Adrenal gland (tissue), 12 donors: ENCODE results near the gene MS4A12. TPM values are rescaled to one million over a fixed set of nuclear protein-coding genes. Genes with fewer than 3 reads are reported as not detected.

Source experiments
- DNase-seq, 7 donors: peaks; one replicate each; pipeline ENCODE4 v3.0.0-alpha.2; 2019 to 2020
- H3K27ac ChIP-seq, 5 donors: fragments of 200-600 bp; sonication (generic) in 4 of 5; 1 replicate in 3 of 5; 2 replicates in 2 of 5; pipeline versions ENCODE4 v1.5.1 to v1.8.0; 2016 to 2020; ENCODE audit warnings: mild to moderate bottlenecking in 1 of 5
- H3K27me3 ChIP-seq: fragments of 200-600 bp; 2 replicates; pipeline ENCODE4 v1.8.0; 2021
- H3K36me3 ChIP-seq, 2 donors: fragments of 200-600 bp; replicated peaks in 1 of 2; 1 replicate in 1 of 2; 2 replicates in 1 of 2; pipeline versions ENCODE4 v1.5.1 to v1.8.0; 2018 to 2022
- H3K4me1 ChIP-seq, 2 donors: fragments of 200-600 bp; replicated peaks in 1 of 2; 1 replicate in 1 of 2; 2 replicates in 1 of 2; pipeline versions ENCODE4 v1.5.1 to v1.8.0; 2018 to 2021
- H3K4me3 ChIP-seq, 4 donors: fragments of 200-600 bp; sonication (generic) in 3 of 4; one replicate each; pipeline ENCODE4 v1.5.1; 2016 to 2018
- H3K9me3 ChIP-seq, 3 donors: fragments of 200-600 bp; sonication (generic) in 1 of 3; replicated peaks in 1 of 3; 1 replicate in 2 of 3; 2 replicates in 1 of 3; pipeline versions ENCODE4 v1.5.1 to v1.8.0; 2016 to 2021
- CTCF ChIP-seq, 6 experiments: fragments of 450-650 bp in 4 of 6; fragments of 200-600 bp in 2 of 6; sonication (generic) in 1 of 6; IDR thresholded peaks; 1 replicate in 5 of 6; 2 replicates in 1 of 6; pipeline versions ENCODE4 v1.5.1 to v1.8.0; 2016 to 2021; ENCODE audit warnings: antibody characterized with exemption in 6 of 6, mild to moderate bottlenecking in 2 of 6, moderate library complexity in 1 of 6
- POLR2A ChIP-seq, 2 donors: fragments of 450-650 bp; IDR thresholded peaks; one replicate each; pipeline ENCODE4 v1.6.1; 2017; ENCODE audit warnings: antibody characterized with exemption in 2 of 2, mild to moderate bottlenecking in 2 of 2, moderate library complexity in 1 of 2
- WGBS, 4 donors: extraction: QIAGEN DNeasy Blood & Tissue Kit in 2 of 4; methylation state at CpG; one replicate each; pipeline versions ENCODE4 v1.1.5 to v1.1.7; 2013 to 2017; 5-methylcytosine and 5-hydroxymethylcytosine counted together
- intact Hi-C, 2 donors: fragments of 100-400 bp; cut with DNase I; formaldehyde crosslinking; loops; one replicate each; pipeline versions ENCODE4 v1.14.1 to v1.15.0; 2022 to 2023
- polyA plus RNA-seq, 3 donors: library from polyadenylated mRNA; stranded (reverse); fragments of 200-250 nt in 2 of 3; fragments of 350-450 nt in 1 of 3; fragmentation: Illumina TruSeq in 1 of 3; extraction: RNeasy Lipid Tissue Mini Kit (QIAGEN cat#74804) in 1 of 3; gene quantifications; one replicate each; pipeline ENCODE4 v1.2.3, GENCODE V29; 2013 to 2014
- total RNA-seq, 9 donors: library from RNA; depleted of rRNA in 4 of 9; stranded (reverse); fragments of >200 nt in 4 of 9; fragments of 120-200 nt in 1 of 9; fragmentation: NEBNext Ultra II Directional in 1 of 9; extraction: Animal tissue kit (Norgen Biotek cat#: 25700) in 1 of 9; gene quantifications; one replicate each; pipeline versions ENCODE4 v1.1.0 to v1.2.4, GENCODE V29; 2013 to 2023
- donor health status: healthy with polysubstance abuse.
- donor health status: Bipolar disorder and iron deficiency.
- donor health status: DM: yes; HTN: yes; CAD: no.
- donor health status: DM: no; HTN: no; CAD: no.
- donor health status: DM: no; HTN: no; CAD: no.
- donor health status: DM: yes; HTN: yes; CAD: no.

MS4A12 gene
- total and polyA plus RNA-seq, 12 donors, result not detected

DNA sequence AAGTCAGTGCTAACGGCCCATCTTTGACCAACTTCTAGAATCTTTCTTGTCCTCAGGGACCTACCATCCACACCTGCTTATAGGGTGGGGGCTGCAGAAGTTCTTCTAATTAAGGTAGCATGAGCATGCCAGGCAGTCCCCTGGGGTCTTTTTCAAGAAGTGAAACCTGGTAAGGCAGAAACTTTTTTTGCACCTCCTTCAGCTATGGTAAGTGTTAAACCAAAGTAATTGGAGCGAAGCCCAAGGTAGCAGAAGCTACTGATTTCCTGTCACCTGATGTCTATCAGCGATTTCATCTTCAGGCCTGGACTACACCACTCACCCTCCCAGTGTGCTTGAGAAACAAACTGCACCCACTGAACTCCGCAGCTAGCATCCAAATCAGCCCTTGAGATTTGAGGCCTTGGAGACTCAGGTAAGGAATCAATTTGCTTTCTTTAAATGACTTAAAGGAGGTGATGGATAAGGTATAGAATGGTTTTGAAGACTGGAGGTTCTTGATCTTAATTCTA is 37.0 kb upstream of the MS4A12 start, which contains the start of gene MS4A1:
MS4A1 (plus strand) TSS at position 317 of the 512 bp plus-strand sequence. CDS start 6,528 bp downstream, outside the sequence.
- 59 to 69% (median 65%) methylated on average over 3 to 4 of the region's 4 CpGs for WGBS, 4 donors
- Histone ChIP-seq H3K4me1 (no peaks in the 10 kb centered on the region), H3K27ac (no peak within 1 kb of the TSS), H3K36me3 (no peaks in the 10 kb centered on the region), H3K9me3 (no peaks in the 10 kb centered on the region), H3K27me3 (no peaks in the 10 kb centered on the region), H3K4me3 (no peak within 1 kb of the TSS)
- TF ChIP-seq POLR2A (IDR thresholded peaks at IDR 0.05), result no peak
- no peak for TF ChIP-seq CTCF (IDR thresholded peaks at IDR 0.05)
- DNase-seq, result no peak
- intact Hi-C loops, result no loop called here

- Histone ChIP-seq H3K4me1 (no peaks in the 10 kb centered on the region), H3K27me3 (no peaks in the 10 kb centered on the region), H3K4me3 (no peak overlapping the region), H3K9me3 (no peaks in the 10 kb centered on the region), H3K36me3 (no peaks in the 10 kb centered on the region), H3K27ac (no peak overlapping the region)
- WGBS, 4 donors, result 54 to 62% (median 57%) methylated on average over 3 of the region's 3 CpGs
- intact Hi-C loops, result no loop called here
- no peak for DNase-seq
- TF ChIP-seq CTCF (IDR thresholded peaks at IDR 0.05) (no peak), POLR2A (IDR thresholded peaks at IDR 0.05) (no peak)
Observed at GRCh38 chr11:60457576-60457975, 35.0 kb upstream of the MS4A12 start.

- Histone ChIP-seq H3K4me1 (no peaks in the 10 kb centered on the region), H3K4me3 (no peak overlapping the region), H3K27me3 (no peaks in the 10 kb centered on the region), H3K9me3 (no peaks in the 10 kb centered on the region), H3K27ac (no peak overlapping the region), H3K36me3 (no peaks in the 10 kb centered on the region)
- intact Hi-C loops, result no loop called here
- 70 to 89% (median 80%) methylated on average over 1 of the region's 1 CpG for WGBS, 4 donors
- no peak for TF ChIP-seq POLR2A (IDR thresholded peaks at IDR 0.05)
- TF ChIP-seq CTCF (IDR thresholded peaks at IDR 0.05), result no peak
- DNase-seq, result no peak
Observed at GRCh38 chr11:60459345-60459744, 33.2 kb upstream of the MS4A12 start.

DNA sequence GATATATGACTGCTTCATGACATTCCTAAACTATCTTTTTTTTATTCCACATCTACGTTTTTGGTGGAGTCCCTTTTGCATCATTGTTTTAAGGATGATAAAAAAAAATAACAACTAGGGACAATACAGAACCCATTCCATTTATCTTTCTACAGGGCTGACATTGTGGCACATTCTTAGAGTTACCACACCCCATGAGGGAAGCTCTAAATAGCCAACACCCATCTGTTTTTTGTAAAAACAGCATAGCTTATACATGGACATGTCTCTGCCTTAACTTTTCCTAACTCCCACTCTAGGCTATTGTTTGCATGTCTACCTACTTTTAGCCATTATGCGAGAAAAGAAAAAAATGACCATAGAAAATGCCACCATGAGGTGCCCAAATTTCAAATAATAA is 23.7 kb upstream of the MS4A12 start:
- DNase-seq, result no peak
- intact Hi-C loops, result no loop called here
- Histone ChIP-seq H3K4me3 (no peak overlapping the region), H3K9me3 (no peaks in the 10 kb centered on the region), H3K4me1 (no peaks in the 10 kb centered on the region), H3K27ac (peak overlapping the region in 2 of 5 donors; percentile 17 to 28), H3K36me3 (no peaks in the 10 kb centered on the region), H3K27me3 (no peaks in the 10 kb centered on the region)
- TF ChIP-seq POLR2A (IDR thresholded peaks at IDR 0.05) (no peak), CTCF (IDR thresholded peaks at IDR 0.05) (no peak)
- WGBS, 4 donors, result 52 to 64% (median 60%) methylated on average over 2 of the region's 2 CpGs
